Prostate gland (tissue), 2 donors: ENCODE data around the gene NTM.

Experiments used
- POLR2A ChIP-seq: fragments of 450-650 bp; IDR thresholded peaks from one replicate; pipeline ENCODE4 v1.6.1; 2016; ENCODE audit warnings: antibody characterized with exemption, mild to moderate bottlenecking
- POLR2AphosphoS5 ChIP-seq: sonication (generic); formaldehyde crosslinking; IDR thresholded peaks from one replicate; pipeline ENCODE4 v1.6.1; 2017; ENCODE audit warnings: antibody characterized with exemption
- TF ChIP-seq, protein P1 (sequence below), 4 experiments: fragments of 200-600 bp in 2 of 4; fragments of 450-650 bp in 2 of 4; sonication (generic) in 2 of 4; IDR thresholded peaks; 1 replicate in 3 of 4; 2 replicates in 1 of 4; pipeline ENCODE4 v1.5.1; 2016 to 2019; ENCODE audit warnings: antibody characterized with exemption in 4 of 4, mild to moderate bottlenecking in 2 of 4, moderate library complexity in 2 of 4

DNA sequence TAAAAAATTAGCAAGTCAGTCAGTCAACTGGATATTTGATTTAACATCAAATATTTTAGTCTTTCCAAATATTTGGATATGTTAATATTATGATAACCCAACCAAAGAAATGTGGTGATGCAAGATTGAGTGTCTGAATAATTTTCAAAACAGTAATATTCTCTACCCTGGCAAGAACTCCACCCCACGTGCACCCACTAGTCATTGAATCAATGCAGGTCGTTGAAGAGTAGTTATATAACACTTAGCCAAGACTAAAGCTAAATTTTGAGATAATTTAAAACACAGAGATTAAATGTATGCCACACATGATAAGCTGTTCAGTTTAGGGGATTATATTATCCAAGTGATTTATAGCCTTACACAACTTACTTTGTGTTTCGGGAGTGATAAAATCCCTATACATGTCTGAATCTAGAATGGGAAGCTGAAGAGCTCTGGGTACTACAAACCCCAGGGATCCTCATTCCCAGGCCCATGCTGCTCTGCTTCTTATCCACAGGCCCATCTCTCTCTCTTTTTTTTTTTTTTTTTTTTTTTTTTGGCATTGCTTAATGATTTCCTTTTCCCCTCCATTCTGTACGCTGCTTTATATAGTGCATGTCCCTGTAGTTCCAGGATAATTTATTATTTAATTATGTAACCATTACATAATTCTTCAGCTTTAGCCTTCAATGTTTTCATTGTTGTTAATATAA is 392.9 kb downstream of the NTM start:
- TF ChIP-seq POLR2AphosphoS5: no peak
- TF ChIP-seq POLR2A: no peak
- TF ChIP-seq, protein P1, sequence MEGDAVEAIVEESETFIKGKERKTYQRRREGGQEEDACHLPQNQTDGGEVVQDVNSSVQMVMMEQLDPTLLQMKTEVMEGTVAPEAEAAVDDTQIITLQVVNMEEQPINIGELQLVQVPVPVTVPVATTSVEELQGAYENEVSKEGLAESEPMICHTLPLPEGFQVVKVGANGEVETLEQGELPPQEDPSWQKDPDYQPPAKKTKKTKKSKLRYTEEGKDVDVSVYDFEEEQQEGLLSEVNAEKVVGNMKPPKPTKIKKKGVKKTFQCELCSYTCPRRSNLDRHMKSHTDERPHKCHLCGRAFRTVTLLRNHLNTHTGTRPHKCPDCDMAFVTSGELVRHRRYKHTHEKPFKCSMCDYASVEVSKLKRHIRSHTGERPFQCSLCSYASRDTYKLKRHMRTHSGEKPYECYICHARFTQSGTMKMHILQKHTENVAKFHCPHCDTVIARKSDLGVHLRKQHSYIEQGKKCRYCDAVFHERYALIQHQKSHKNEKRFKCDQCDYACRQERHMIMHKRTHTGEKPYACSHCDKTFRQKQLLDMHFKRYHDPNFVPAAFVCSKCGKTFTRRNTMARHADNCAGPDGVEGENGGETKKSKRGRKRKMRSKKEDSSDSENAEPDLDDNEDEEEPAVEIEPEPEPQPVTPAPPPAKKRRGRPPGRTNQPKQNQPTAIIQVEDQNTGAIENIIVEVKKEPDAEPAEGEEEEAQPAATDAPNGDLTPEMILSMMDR (IDR thresholded peaks at IDR 0.05): no peak
